Hypothalamus (tissue), 51 donors: ENCODE data around the gene KLHL30.
"Not testable (repeated sequence)": the region's sequence is repeated elsewhere in the genome, so short reads cannot be mapped to it uniquely, and the experiment has no call there.

ENCODE experiments used
- DNase-seq, 51 donors: peaks; one replicate each; lab custom pipeline; 2025; lab: John Stamatoyannopoulos, UW

Gene KLHL30

DNA sequence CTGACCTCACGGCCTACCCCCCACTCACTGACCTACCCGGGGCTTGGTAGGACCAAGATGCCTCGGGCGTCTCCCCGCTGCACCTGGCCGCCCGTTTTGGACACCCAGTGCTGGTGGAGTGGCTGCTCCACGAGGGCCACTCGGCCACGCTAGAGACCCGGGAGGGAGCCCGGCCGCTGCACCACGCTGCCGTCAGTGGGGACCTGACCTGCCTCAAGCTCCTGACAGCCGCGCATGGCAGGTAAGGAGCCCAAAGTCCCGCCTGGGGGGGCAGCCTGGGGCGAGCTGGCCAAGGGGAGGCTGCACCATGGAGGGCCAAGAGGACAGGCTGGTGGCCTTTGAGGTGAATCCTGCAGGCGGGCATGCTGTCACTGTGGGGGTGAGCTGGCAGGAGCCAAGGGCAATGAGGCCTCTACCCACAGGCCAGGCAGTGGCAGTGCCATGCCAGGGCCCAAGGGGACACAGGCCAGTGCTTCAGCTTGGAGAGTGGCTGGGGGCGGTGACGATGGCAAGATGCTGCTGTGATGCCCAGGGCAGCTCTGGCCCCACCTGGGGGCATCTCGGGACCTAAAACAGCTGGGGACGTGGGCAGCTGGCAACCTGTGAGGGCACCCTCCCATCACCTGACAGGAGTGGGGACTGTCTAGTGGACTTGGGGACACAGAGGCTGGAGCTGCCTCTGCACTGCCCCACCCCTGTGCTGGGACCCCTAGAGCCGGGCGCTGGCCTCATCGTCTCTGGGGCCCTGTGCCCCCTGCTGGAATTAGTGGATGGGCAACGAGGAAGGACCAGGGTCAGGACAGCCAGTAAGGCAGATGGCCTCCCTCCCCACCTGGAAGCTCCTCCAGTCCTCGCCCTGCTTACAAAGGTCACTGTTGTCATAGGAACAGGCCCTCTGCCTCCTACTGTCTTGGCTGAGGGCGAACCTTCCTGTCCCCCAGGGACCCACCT lies 36.3 kb upstream of the KLHL30 start:
- no peak for DNase-seq

GRCh38 chr2:238102865-238103264 lies 35.6 kb upstream of the KLHL30 start:
- no peak for DNase-seq

DNA sequence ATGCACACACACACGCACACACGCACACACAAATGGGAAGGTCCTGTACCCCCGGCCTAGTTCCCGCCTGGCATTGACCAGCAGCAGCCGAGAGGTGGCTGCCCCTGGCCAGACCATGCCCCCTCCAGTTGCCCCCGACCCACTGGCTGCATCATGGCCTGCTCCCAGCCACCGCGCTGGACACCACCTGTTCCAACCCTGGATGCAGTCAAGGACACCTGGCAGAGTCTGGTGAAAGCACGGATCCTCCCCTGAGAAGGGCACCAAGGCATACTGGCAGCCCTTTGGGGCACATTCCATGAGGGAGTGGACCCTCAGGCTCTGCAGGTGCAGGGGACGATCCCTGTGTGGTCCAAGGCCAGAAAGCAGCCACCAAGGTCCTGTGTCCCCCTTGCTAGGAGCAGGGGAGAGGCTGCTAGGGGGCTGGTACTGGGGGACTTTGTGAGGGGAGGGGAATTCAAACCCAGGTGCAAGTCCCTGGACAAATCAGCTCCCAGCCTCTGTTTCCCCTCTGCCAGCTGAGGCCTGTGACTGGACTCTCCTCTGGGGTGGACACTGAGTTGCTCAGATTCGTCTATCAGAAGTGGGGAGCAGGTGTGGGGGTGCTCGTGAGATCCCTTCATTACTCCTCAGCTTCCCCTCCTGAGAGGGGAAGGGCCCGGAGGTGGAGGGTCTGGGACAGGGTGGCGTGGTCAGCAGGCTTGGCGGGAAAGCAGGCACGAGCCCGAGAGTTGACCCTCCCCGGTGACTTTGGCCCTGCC lies 34.8 kb upstream of the KLHL30 start:
- no peak for DNase-seq

- DNase-seq: no peak
Measured at GRCh38 chr2:238104226-238104690, 34.2 kb upstream of the KLHL30 start.

GRCh38 chr2:238104691-238105371 lies 33.6 kb upstream of the KLHL30 start:
- no peak for DNase-seq

DNA sequence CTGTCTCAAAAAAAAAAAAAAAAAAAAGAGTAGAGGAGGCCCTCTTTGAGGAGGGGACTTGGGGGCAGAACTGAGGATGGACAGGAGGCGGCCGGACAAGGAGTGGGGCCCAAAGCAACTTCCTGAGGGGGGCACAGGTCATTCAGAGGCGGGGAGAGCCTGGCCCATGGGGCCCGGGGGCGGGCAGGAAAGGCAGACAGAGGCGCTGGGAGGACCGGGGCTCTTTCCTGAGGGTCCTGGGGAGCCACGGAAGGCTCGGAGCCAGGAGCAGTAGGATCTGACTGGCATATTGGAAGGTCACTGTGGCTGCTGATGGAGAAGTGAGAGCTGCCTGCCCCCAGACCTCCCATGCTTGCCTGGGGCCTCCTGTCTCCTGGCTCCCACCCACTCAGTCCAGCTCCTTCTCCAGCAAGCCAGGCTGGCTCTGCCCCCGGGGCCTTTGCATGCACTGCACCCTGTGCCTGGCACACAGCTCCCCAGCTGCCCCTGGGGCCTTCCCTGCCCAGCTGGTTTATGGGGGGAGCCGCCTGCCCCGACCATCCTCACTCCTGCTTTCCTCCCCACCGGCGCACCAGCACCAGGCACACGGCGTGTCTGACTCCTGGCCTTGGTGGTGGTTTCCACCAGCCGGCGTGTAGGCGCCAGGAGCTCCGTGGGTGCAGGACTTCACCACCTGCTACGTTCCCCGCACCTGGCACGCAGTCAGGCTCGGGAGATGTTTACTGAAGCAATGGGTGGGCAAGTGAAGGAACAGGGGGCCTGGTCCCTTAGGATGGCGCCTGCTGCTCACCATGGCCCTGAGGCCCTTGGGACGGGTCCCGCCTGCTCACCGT lies 32.7 kb upstream of the KLHL30 start:
- no peak for DNase-seq

DNA sequence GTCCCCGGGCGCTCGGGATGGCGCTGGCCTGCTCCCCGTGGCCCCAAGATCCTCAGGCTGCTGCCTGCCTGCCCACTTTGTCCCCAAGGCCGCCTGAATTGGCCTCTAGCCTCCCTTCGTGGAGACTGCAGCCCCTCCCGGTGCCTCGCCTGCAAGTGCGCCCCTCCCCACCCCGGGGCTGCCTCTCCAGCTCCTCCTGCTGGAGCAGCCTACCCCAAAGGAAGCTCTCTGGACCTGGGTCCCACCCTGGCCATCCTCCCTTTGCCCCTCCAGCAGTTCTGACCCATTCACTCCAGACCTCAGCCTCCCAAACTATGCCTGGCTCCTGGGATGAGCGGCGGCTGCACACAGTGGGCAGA lies 32.1 kb upstream of the KLHL30 start:
- DNase-seq: no peak

DNA sequence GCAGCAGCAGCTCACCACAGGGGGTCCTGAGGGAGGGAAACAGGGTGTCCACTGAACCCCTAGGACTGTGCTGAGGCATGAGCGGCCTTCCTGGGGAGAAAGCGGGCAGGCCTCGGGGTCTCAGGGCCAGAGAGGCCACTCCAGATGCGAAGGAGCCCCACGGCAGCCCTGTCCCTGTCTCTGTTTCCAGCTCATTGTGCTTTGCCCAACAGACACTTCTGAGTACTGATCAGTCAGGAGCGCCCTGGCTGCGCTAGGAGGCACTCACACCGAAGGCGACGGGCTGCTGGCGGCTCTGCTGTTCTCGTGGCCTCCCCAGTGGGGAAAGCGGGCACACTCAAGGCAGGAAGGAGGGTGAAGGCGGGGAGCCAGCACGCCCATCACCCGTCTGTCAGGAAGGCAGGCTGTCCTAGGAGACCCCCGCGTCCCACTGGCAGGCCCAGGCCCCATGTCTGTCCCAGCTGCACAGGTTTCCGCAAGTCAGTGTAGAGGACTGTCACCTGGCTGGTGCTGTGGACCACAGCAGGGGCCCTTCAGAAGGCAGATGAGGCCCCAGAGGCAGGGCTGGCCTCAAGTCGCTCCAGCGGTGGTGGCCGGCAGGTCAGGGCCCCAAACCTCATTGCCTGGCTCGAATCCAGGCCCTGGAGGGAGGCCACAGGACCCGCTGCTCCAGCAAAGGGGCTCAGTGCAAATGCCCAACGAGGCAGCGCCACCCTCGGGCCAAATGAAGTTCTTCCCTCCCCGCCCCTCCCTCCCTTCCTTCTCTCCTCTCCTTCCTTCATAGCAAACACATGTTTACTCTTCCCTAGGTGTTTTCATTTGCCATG lies 31.6 kb upstream of the KLHL30 start:
- DNase-seq: no peak

DNA sequence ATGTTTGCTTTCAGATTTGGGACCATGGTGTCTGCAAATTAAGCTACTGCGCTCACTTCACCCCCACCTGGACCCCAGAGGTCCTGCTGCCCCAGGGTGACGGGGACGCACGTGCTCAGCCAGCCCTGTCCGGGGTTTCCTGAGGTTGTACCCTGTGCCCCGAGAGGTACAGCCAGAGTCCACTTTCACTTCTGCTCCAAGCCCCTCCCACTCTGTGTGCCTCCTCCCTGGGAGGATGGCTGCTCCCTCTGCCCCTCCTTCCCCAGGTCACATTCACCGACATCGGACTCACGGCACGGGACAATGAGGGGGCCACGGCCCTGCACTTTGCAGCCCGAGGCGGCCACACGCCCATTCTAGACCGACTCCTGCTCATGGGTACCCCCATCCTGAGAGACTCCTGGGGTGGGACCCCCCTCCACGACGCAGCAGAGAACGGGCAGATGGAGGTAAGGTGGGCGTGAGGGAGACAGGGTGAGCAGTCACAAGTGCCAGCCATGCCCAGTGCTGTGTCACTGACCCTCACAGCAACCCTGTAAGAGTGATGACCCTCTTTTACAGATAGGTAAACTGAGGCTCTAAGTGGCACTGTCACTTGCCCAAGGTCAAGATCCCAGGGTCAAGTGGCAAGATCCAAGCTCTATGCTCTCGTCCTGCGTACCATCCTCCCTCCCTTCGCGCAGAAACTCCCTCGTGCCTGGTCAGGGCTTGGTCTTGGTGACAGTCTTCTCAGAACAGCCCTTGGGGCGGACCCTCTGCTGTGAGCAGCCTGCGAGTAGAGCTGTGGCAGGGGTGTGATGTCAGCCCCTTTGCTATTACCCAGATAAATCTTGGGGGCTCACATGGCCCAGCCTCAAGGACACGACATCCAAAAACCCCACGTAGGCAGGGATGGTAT lies 30.7 kb upstream of the KLHL30 start:
- peak in 1 of 51 donors; percentile 14 for DNase-seq

- no peak for DNase-seq
Measured at GRCh38 chr2:238108423-238109183, 29.9 kb upstream of the KLHL30 start.

- DNase-seq: no peak
Measured at GRCh38 chr2:238113611-238114010, 24.9 kb upstream of the KLHL30 start.

GRCh38 chr2:238114331-238114841 lies 24.1 kb upstream of the KLHL30 start:
- no peak for DNase-seq

DNA sequence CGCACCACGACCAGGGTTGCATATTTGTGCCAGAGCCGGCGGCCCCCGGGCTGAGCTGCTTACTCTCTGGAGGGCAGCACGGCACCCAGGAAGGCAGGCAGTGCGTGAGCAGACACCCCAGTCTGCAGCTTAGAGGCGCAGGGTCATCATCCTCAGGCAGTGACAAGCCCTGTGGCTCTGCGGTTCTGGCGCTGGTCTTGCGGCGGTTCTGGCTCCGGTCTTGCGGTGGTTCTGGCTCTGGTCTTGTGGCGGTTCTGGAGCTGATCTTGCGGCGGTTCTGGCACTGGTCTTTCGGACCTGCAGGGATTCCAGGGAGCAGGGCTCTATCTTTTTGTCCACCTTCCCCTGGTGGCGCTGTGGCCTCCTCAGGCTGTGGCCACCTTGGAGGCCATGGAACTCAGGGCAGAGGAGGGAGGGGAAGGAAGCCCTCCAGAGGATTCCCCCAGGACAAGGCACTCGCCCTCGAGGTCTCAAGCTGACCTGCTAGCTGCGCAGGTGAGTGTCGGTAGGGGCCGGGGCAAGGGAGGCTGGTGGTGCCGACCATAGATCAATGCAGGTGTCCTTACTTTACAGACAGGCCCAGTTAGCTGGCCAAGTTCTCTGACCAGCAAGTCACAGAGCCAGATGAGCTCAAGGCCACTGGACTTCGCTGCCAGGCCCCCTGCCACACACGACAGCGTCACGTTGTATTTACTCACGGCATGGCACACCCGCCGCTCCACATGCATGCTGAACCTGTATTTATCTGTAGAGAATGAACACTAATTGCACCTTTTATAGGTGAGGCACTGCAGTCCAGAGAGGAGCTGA lies 23.4 kb upstream of the KLHL30 start:
- DNase-seq: no peak

DNA sequence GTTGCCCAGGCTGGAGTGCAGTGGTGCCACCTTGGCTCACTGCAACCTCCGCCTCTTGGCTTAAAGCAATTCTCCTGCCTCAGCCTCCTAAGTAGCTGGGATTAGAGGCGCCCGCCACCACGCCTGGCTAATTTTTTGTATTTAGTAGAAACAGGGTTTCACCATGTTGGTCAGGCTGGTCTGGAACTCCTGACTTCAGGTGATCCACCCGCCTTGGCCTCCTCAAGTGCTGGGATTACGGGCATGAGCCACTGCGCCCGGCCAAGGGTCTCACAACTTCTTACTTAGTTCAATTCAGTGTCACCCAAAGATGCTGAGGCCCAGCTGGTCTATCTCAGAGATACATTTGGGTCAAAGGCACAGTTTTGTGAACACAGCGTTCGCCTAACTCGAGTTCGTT lies 22.8 kb upstream of the KLHL30 start:
- DNase-seq: not testable (repeated sequence)

DNA sequence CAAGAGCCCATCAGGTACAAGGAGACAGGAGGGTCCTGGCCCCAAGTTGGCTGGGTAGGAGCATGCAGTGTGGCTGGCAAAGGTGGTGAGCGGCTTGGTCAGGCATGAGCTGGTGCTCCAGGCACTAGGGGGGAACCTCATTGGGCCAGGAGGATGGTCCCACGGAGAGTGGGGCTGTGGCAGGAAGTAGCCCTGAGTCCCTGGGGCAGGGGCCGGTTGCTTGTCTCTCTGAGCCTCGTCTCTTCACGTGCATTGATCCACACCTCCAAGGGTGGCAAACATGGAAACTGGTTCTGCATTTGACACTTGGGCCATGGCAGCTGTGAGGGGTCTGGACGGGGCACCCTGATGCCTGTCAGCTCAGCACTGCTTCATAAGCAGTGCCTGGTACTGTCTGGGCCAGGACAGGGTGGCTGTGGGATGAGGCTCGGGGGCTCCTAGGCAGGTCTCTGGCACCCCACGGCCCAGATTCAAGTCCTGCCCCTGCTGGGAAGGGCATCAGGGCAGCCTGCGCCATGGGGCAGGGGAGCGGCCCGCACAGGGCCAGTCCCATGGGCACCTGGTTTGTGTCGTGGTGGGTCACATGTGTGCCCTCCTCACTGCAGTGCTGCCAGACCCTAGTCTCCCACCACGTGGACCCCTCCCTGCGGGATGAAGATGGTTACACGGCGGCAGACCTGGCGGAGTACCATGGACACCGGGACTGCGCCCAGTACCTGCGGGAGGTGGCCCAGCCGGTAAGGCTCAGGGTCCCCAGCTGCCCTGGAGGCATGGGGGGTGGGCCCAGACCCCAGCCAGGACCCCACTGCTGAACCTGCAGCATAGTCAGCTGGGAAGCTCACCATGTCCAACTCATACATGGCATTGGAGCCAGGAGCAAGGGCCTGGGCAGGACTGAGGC lies 21.9 kb upstream of the KLHL30 start:
- no peak for DNase-seq
